Uterus (tissue), 2 donors: ENCODE measurements around the gene CACNA2D2.

ENCODE experiments used
- POLR2A ChIP-seq, 2 donors: fragments of 450-650 bp; IDR thresholded peaks; one replicate each; pipeline ENCODE4 v1.6.1; 2016; ENCODE audit warnings: antibody characterized with exemption in 2 of 2, mild to moderate bottlenecking in 1 of 2, moderate library complexity in 1 of 2
- TF ChIP-seq, protein P1 (sequence below), 4 experiments: fragments of 200-600 bp in 2 of 4; fragments of 450-650 bp in 2 of 4; sonication (generic) in 2 of 4; IDR thresholded peaks; one replicate each; pipeline ENCODE4 v1.5.1; 2016 to 2019; ENCODE audit warnings: antibody characterized with exemption in 4 of 4, mild to moderate bottlenecking in 2 of 4, moderate library complexity in 1 of 4

DNA sequence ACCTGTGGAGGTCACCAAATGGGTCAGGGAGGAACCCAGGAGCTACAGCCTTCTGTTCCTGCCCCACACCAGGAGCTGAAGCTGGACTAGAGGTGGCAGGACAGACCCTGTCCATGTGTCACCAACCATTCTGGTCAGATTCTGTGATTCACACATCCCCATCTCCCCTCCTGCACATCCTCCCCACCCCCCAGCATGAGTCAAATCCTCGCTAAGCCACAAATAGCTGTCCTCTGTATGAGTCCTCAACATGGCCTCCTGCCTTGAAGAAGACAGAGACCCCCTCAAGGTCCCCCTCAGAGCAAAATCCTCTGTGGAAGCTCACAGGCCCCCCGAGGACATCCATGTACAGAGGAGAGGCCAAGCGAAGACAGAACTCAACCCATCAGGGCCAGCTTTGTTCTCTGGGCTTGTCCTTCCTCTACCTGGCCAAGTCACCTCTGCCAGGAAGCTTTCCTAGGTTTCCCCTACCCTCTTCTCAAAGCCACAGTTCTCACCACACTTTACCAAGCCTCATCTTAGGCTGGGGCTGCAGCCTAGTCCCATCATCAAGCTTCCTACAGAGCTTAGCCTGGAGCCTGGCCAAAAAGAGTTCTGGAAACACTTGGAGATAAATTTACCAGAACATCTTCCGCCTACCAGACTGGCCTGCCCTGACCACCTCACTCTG is 17.1 kb downstream of the CACNA2D2 start:
- TF ChIP-seq, protein P1, sequence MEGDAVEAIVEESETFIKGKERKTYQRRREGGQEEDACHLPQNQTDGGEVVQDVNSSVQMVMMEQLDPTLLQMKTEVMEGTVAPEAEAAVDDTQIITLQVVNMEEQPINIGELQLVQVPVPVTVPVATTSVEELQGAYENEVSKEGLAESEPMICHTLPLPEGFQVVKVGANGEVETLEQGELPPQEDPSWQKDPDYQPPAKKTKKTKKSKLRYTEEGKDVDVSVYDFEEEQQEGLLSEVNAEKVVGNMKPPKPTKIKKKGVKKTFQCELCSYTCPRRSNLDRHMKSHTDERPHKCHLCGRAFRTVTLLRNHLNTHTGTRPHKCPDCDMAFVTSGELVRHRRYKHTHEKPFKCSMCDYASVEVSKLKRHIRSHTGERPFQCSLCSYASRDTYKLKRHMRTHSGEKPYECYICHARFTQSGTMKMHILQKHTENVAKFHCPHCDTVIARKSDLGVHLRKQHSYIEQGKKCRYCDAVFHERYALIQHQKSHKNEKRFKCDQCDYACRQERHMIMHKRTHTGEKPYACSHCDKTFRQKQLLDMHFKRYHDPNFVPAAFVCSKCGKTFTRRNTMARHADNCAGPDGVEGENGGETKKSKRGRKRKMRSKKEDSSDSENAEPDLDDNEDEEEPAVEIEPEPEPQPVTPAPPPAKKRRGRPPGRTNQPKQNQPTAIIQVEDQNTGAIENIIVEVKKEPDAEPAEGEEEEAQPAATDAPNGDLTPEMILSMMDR (IDR thresholded peaks at IDR 0.05): no peak
- TF ChIP-seq POLR2A (IDR thresholded peaks at IDR 0.05): no peak
